HG03469 (cell line): ENCODE measurements around the gene MTA1.

Experiments used
- ATAC-seq: cut with Tn5 transposase; IDR thresholded peaks from one replicate; pipeline ENCODE4 v1.9.1; 2021; ENCODE audit warnings: mild to moderate bottlenecking, moderate library complexity, moderate number of reproducible peaks; ENCODE audit not compliant: unreplicated experiment

Gene MTA1

GRCh38 chr14:105508601-105509000 lies 89.0 kb downstream of the MTA1 start:
- no peak for ATAC-seq

DNA sequence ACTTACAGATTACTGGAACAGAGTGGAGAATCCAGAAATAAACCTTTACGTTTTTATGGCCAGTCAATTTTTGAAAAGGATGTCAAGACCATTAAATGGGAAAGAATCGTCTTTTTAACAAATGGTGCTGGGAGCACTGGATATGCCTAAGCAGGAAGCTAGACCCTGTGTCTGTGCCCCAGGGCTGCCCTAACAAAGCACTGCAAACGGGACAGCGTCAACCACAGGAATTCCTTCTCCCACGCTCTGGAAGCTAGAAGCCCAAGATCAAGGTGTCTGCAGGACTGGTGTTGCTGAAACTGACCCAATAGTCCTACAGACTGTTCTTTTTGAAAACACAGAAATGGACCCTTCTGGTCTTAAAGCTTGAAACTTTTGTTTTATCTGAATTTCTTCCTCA lies 97.5 kb downstream of the MTA1 start:
- no peak for ATAC-seq

- ATAC-seq, result no peak
These were observed 100.5 kb downstream of the MTA1 start for GRCh38 chr14:105519946-105520698.
